Keratinocyte (primary cell): ENCODE data around the gene KIAA1217. TPM values are rescaled to one million over a fixed set of nuclear protein-coding genes. Genes with fewer than 3 reads are reported as not detected.

ENCODE experiments used
- DNase-seq: peaks from one replicate; pipeline ENCODE4 v3.0.0-alpha.2; 2011; ENCODE audit warnings: low read depth, missing footprints, low spot score
- FAIRE-seq: peaks from 2 replicates; lab custom pipeline; 2011; peaks lifted over from hg19 to GRCh38; lab: Jason Lieb, UNC
- H2AFZ ChIP-seq: 2 replicates; pipeline ENCODE4 v1.6.0; 2012; ENCODE audit warnings: low read length, control low read depth, inconsistent platforms; ENCODE audit not compliant: control insufficient read depth
- H3K27ac ChIP-seq: 2 replicates; pipeline ENCODE4 v1.5.1; 2011; ENCODE audit warnings: low read length; ENCODE audit not compliant: control insufficient read depth, insufficient read depth
- H3K27me3 ChIP-seq: 3 replicates; pipeline ENCODE4 v1.6.0; 2011; ENCODE audit warnings: low read length; ENCODE audit not compliant: control insufficient read depth, insufficient read depth; ENCODE audit errors: extremely low read depth
- H3K36me3 ChIP-seq, 2 experiments: 2 replicates in 1 of 2; 3 replicates in 1 of 2; pipeline ENCODE4 v1.5.1; 2011; ENCODE audit warnings: low read length in 2 of 2, mild to moderate bottlenecking in 1 of 2; ENCODE audit not compliant: control insufficient read depth in 2 of 2, insufficient read depth in 2 of 2; ENCODE audit errors: extremely low read depth in 1 of 2
- H3K4me1 ChIP-seq: 3 replicates; pipeline ENCODE4 v1.5.1; 2011; ENCODE audit warnings: low read length; ENCODE audit not compliant: control insufficient read depth, insufficient read depth; ENCODE audit errors: extremely low read depth
- H3K4me2 ChIP-seq: 3 replicates; pipeline ENCODE4 v1.6.0; 2011; ENCODE audit warnings: low read depth, low read length; ENCODE audit not compliant: control insufficient read depth, insufficient read depth; ENCODE audit errors: extremely low read depth
- H3K4me3 ChIP-seq, 3 experiments: fragments of 200-600 bp in 1 of 3; sonication (generic) in 1 of 3; 2 replicates in 2 of 3; 3 replicates in 1 of 3; pipeline ENCODE4 v1.5.1; 2011 to 2016; ENCODE audit warnings: low read length in 3 of 3, mild to moderate bottlenecking in 3 of 3, control low read depth in 2 of 3, inconsistent platforms in 1 of 3, low read depth in 1 of 3, mixed read lengths in 1 of 3, mixed run types in 1 of 3, moderate library complexity in 1 of 3; ENCODE audit not compliant: control insufficient read depth in 2 of 3, insufficient read depth in 2 of 3; ENCODE audit errors: extremely low read depth in 1 of 3
- H3K79me2 ChIP-seq: 2 replicates; pipeline ENCODE4 v1.6.0; 2012; ENCODE audit warnings: low read length; ENCODE audit not compliant: control insufficient read depth, insufficient read depth
- H3K9ac ChIP-seq: 3 replicates; pipeline ENCODE4 v1.6.0; 2011; ENCODE audit warnings: low read length; ENCODE audit not compliant: control insufficient read depth, insufficient read depth; ENCODE audit errors: extremely low read depth
- H3K9me1 ChIP-seq: 3 replicates; pipeline ENCODE4 v1.6.0; 2011; ENCODE audit warnings: low read length; ENCODE audit not compliant: control insufficient read depth, insufficient read depth; ENCODE audit errors: extremely low read depth
- H3K9me3 ChIP-seq: 2 replicates; pipeline ENCODE4 v1.5.1; 2012; ENCODE audit warnings: low read depth, low read length; ENCODE audit not compliant: control insufficient read depth
- H4K20me1 ChIP-seq: 3 replicates; pipeline ENCODE4 v1.6.0; 2011; ENCODE audit warnings: low read length; ENCODE audit not compliant: control insufficient read depth, insufficient read depth; ENCODE audit errors: extremely low read depth
- EZH2 ChIP-seq: IDR thresholded peaks from one replicate; pipeline ENCODE4 v1.6.1; 2012; ENCODE audit warnings: inconsistent platforms, mild to moderate bottlenecking, low read length, moderate library complexity
- dilution Hi-C: fragments of 300-500 bp; cut with MboI; formaldehyde crosslinking; loops from one replicate; pipeline ENCODE4 v1.7.0; 2020; ENCODE audit warnings: low sequenced_read_pairs; ENCODE audit not compliant: extremely low pct_ligation_motif_present
- polyA plus RNA-seq, 5 experiments: library from polyadenylated mRNA; depleted of rRNA in 3 of 5; stranded (reverse) in 3 of 5; stranded (forward) in 1 of 5; unstranded in 1 of 5; fragments of >200 nt; gene quantifications; 1 replicate in 1 of 5; 2 replicates in 3 of 5; 3 replicates in 1 of 5; pipeline versions ENCODE4 v1.2.1 to v1.2.3, GENCODE V29; 2011 to 2012; ENCODE audit warnings: missing spikeins in 2 of 5, low read depth in 1 of 5, low replicate concordance in 1 of 5
- TF ChIP-seq, protein P1 (sequence below), 3 experiments: IDR thresholded peaks in 1 of 3; conservative IDR thresholded peaks in 1 of 3; optimal IDR thresholded peaks in 1 of 3; 2 replicates in 2 of 3; 3 replicates in 1 of 3; pipeline versions ENCODE3 to v1.5.1; 2011; ENCODE audit warnings: low read length in 3 of 3, mild to moderate bottlenecking in 3 of 3, moderate library complexity in 2 of 3, control low read depth in 1 of 3, inconsistent platforms in 1 of 3; ENCODE audit not compliant: insufficient read depth in 2 of 3; ENCODE audit errors: extremely low read depth in 1 of 3

KIAA1217 gene
- polyA plus RNA-seq, 1 donor (not counting 4 experiments of a cell fraction or from before 2014, with no cell fraction given), result 10.4 TPM

DNA sequence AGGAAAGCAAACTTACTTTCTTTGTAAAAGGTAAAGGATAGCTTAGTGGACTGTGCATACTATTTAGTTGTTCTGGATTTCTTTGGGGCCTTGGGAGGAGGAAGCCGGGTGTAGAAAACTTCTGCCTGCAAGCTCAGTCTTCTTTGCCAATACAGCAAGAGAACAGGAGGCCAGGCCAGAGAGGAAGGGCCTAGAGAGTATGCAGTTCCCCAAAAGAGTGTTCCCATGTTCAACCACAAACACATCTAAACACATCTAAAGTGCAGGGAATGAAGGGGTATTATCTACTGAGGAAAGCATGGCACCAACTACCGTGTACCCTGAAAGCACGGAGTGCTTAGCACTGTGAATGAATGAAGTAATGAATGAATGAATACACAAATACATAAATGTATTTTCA is 11.0 kb downstream of the KIAA1217 start:
- no peaks in the 10 kb centered on the region for H4K20me1 ChIP-seq
- H3K4me2 ChIP-seq, result no peak overlapping the region
- H3K79me2 ChIP-seq, result no peaks in the 10 kb centered on the region
- no peaks in the 10 kb centered on the region for H3K36me3 ChIP-seq
- no peak overlapping the region for H2AFZ ChIP-seq
- no peaks in the 10 kb centered on the region for H3K9me3 ChIP-seq
- dilution Hi-C loops, result no loop called here
- H3K27ac ChIP-seq, result no peak overlapping the region
- TF ChIP-seq EZH2, result no peak
- TF ChIP-seq, protein P1, sequence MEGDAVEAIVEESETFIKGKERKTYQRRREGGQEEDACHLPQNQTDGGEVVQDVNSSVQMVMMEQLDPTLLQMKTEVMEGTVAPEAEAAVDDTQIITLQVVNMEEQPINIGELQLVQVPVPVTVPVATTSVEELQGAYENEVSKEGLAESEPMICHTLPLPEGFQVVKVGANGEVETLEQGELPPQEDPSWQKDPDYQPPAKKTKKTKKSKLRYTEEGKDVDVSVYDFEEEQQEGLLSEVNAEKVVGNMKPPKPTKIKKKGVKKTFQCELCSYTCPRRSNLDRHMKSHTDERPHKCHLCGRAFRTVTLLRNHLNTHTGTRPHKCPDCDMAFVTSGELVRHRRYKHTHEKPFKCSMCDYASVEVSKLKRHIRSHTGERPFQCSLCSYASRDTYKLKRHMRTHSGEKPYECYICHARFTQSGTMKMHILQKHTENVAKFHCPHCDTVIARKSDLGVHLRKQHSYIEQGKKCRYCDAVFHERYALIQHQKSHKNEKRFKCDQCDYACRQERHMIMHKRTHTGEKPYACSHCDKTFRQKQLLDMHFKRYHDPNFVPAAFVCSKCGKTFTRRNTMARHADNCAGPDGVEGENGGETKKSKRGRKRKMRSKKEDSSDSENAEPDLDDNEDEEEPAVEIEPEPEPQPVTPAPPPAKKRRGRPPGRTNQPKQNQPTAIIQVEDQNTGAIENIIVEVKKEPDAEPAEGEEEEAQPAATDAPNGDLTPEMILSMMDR (optimal IDR thresholded peaks at IDR 0.05 in 1 of 3, IDR thresholded peaks at IDR 0.05 in 1 of 3, conservative IDR thresholded peaks at IDR 0.05 in 1 of 3; ENCODE audit: extremely low read depth in 1 of 3, insufficient read depth in 2 of 3, low read length in 3 of 3), result no peak
- H3K4me3 ChIP-seq, result no peak overlapping the region
- H3K9ac ChIP-seq, result no peak overlapping the region
- H3K4me1 ChIP-seq, result peaks cover 6% of the 10 kb centered on the region
- DNase-seq (no peak), FAIRE-seq (no peak)
- no peaks in the 10 kb centered on the region for H3K27me3 ChIP-seq
- H3K9me1 ChIP-seq, result no peaks in the 10 kb centered on the region

DNA sequence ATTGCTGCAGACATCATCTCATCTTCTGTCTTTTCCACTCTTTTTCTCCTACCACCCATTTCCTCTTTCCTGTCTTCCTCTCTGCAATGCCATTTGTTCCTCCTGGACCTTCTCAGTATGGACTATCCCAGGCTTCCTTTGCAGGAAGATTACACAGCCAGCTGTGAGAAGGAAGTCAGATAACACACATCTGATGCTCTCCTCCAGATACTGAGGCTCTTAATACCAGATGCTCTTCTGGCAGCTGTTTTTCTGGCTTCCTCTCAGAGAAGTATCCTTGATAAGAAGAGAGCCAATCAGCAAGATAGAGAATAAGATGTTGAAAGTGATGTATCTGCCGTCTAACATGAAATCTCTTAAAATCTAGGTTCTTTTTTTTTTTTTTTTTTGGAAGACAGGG is 14.4 kb downstream of the KIAA1217 start:
- H3K36me3 ChIP-seq, result no peaks in the 10 kb centered on the region
- H4K20me1 ChIP-seq, result no peaks in the 10 kb centered on the region
- no peaks in the 10 kb centered on the region for H3K9me1 ChIP-seq
- no peak overlapping the region for H3K4me3 ChIP-seq
- H3K27ac ChIP-seq, result no peak overlapping the region
- H3K79me2 ChIP-seq, result no peaks in the 10 kb centered on the region
- no peaks in the 10 kb centered on the region for H3K27me3 ChIP-seq
- no peak overlapping the region for H2AFZ ChIP-seq
- DNase-seq (no peak), FAIRE-seq (no peak)
- no peaks in the 10 kb centered on the region for H3K4me1 ChIP-seq
- dilution Hi-C loops, result no loop called here
- no peak for TF ChIP-seq EZH2
- TF ChIP-seq, protein P1 (optimal IDR thresholded peaks at IDR 0.05 in 1 of 3, IDR thresholded peaks at IDR 0.05 in 1 of 3, conservative IDR thresholded peaks at IDR 0.05 in 1 of 3; ENCODE audit: extremely low read depth in 1 of 3, insufficient read depth in 2 of 3, low read length in 3 of 3), result no peak
- no peaks in the 10 kb centered on the region for H3K9me3 ChIP-seq
- no peak overlapping the region for H3K4me2 ChIP-seq
- no peak overlapping the region for H3K9ac ChIP-seq
